ENCODE data around the gene F12.

F12 gene

GRCh38 chr5:177409043-177409801 lies at the start of gene F12:
Gene F12, minus strand, starts transcription at chr5:177409564. Its CDS starts 37 bp downstream, at chr5:177409527.
- no peak for DNase-seq (ENCODE audit: low spot score)

- DNase-seq (ENCODE audit: low spot score): no peak
Measured at GRCh38 chr5:177458912-177459350, 49.6 kb upstream of the F12 start.

- DNase-seq (ENCODE audit: low spot score): no peak
Measured at GRCh38 chr5:177457852-177458681, 48.7 kb upstream of the F12 start.

GRCh38 chr5:177456976-177457851 lies 47.9 kb upstream of the F12 start:
- DNase-seq (ENCODE audit: low spot score): peak; percentile 94

GRCh38 chr5:177456591-177456964 lies 47.2 kb upstream of the F12 start:
- DNase-seq (ENCODE audit: low spot score): no peak

GRCh38 chr5:177455661-177456590 lies 46.6 kb upstream of the F12 start:
- DNase-seq (ENCODE audit: low spot score): peak; percentile 95

GRCh38 chr5:177455036-177455660 lies 45.8 kb upstream of the F12 start:
- DNase-seq (ENCODE audit: low spot score): peak; percentile 73

- peak; percentile 97 for DNase-seq (ENCODE audit: low spot score)
Measured at GRCh38 chr5:177454397-177455035, 45.2 kb upstream of the F12 start.

GRCh38 chr5:177453852-177454396 lies 44.6 kb upstream of the F12 start:
- DNase-seq (ENCODE audit: low spot score): no peak

GRCh38 chr5:177452688-177453638 lies 43.6 kb upstream of the F12 start:
- no peak for DNase-seq (ENCODE audit: low spot score)

- no peak for DNase-seq (ENCODE audit: low spot score)
Measured at GRCh38 chr5:177450667-177451424, 41.5 kb upstream of the F12 start.

- DNase-seq (ENCODE audit: low spot score): no peak
Measured at GRCh38 chr5:177449140-177450061, 40.0 kb upstream of the F12 start.

- no peak for DNase-seq (ENCODE audit: low spot score)
Measured at GRCh38 chr5:177448244-177448950, 39.0 kb upstream of the F12 start.

- peak; percentile 59 for DNase-seq (ENCODE audit: low spot score)
Measured at GRCh38 chr5:177447611-177448243, 38.4 kb upstream of the F12 start.

GRCh38 chr5:177447066-177447610 lies 37.8 kb upstream of the F12 start:
- DNase-seq (ENCODE audit: low spot score): peak; percentile 59

Data from GM03348 (cell line).